GM12892 (cell line): ENCODE results near the gene RNU1-2.
"Not testable (repeated sequence)": the region's sequence is repeated elsewhere in the genome, so short reads cannot be mapped to it uniquely, and the experiment has no call there.

ENCODE experiments used
- DNase-seq: peaks from one replicate; pipeline ENCODE4 v3.0.0; 2011; ENCODE audit not compliant: insufficient read length
- FAIRE-seq: peaks from 2 replicates; lab custom pipeline; 2011; peaks lifted over from hg19 to GRCh38; lab: Jason Lieb, UNC
- POLR2A ChIP-seq: IDR thresholded peaks from 2 replicates; pipeline ENCODE4 v1.6.1; 2011; ENCODE audit warnings: low read depth, low read length, control low read depth
- POLR2AphosphoS5 ChIP-seq: IDR thresholded peaks from 2 replicates; pipeline ENCODE4 v1.6.1; 2011; ENCODE audit warnings: low read depth, low read length, control low read depth
- TAF1 ChIP-seq: IDR thresholded peaks from 2 replicates; pipeline ENCODE4 v1.6.1; 2011; ENCODE audit warnings: low read depth, mild to moderate bottlenecking, control low read depth, low read length, borderline replicate concordance

Gene RNU1-2

GRCh38 chr1:16913181-16913832 is 17.5 kb downstream of the RNU1-2 start:
- FAIRE-seq (no peak), DNase-seq (no peak)
- TF ChIP-seq TAF1, result no peak
- no peak for TF ChIP-seq POLR2A
- no peak for TF ChIP-seq POLR2AphosphoS5

- DNase-seq (peak; percentile 89), FAIRE-seq (peak; percentile 64)
- TF ChIP-seq POLR2A (no peak), TAF1 (no peak), POLR2AphosphoS5 (no peak)
These were observed 18.3 kb downstream of the RNU1-2 start for GRCh38 chr1:16913833-16914662.

GRCh38 chr1:16914928-16915626 is 19.3 kb downstream of the RNU1-2 start:
- not testable (repeated sequence) for FAIRE-seq, DNase-seq

- DNase-seq, result no peak
- no peak for FAIRE-seq
- TF ChIP-seq POLR2A, result no peak
- TF ChIP-seq POLR2AphosphoS5, result no peak
These were observed 19.8 kb downstream of the RNU1-2 start for GRCh38 chr1:16915627-16915973.

- not testable (repeated sequence) for FAIRE-seq, DNase-seq
These were observed 20.5 kb downstream of the RNU1-2 start for GRCh38 chr1:16916036-16916880.

GRCh38 chr1:16918371-16918770 is 22.6 kb downstream of the RNU1-2 start:
- no peak for DNase-seq
- no peak for TF ChIP-seq POLR2A
- no peak for TF ChIP-seq TAF1
- TF ChIP-seq POLR2AphosphoS5, result no peak
- no peak for FAIRE-seq

GRCh38 chr1:16918936-16919665 is 23.3 kb downstream of the RNU1-2 start:
- DNase-seq, FAIRE-seq: not testable (repeated sequence)

GRCh38 chr1:16920951-16921350 is 25.2 kb downstream of the RNU1-2 start:
- FAIRE-seq (no peak), DNase-seq (no peak)
- TF ChIP-seq POLR2AphosphoS5, result no peak
- TF ChIP-seq TAF1, result no peak
- TF ChIP-seq POLR2A, result no peak

GRCh38 chr1:16921391-16922185 is 25.8 kb downstream of the RNU1-2 start, which contains the start of gene CROCC:
Gene CROCC (plus strand): TSS chr1:16921931. CDS start chr1:16922019, 88 bp downstream.
- DNase-seq (no peak), FAIRE-seq (no peak)

GRCh38 chr1:16922466-16922865 is 26.7 kb downstream of the RNU1-2 start:
- no peak for FAIRE-seq
- TF ChIP-seq TAF1 (no peak), POLR2AphosphoS5 (no peak), POLR2A (no peak)
- no peak for DNase-seq

More at GRCh38 chr1:16921391-16922185, 25.8 kb downstream of the RNU1-2 start, which contains the start of gene CROCC:
- TF ChIP-seq TAF1, result no peak
- no peak for TF ChIP-seq POLR2AphosphoS5
- TF ChIP-seq POLR2A, result no peak
